Cardiac fibroblast (primary cell): Measurements from ENCODE around the gene PGM2L1.

Experiments used
- DNase-seq, 2 donors: peaks; one replicate each; pipeline versions ENCODE4 v3.0.0 to v3.0.0-alpha.2; 2010; ENCODE audit warnings: low read depth in 2 of 2
- H3K4me3 ChIP-seq, 2 donors: replicated peaks in 1 of 2; 1 replicate in 1 of 2; 2 replicates in 1 of 2; pipeline ENCODE4 v1.5.1; 2011; ENCODE audit warnings: low read depth in 2 of 2, low read length in 2 of 2, mild to moderate bottlenecking in 2 of 2, moderate library complexity in 1 of 2
- CTCF ChIP-seq: IDR thresholded peaks from one replicate; pipeline ENCODE4 v1.5.1; 2011; ENCODE audit warnings: low read depth, mild to moderate bottlenecking, low read length, inconsistent platforms

The PGM2L1 gene

GRCh38 chr11:74284466-74284865 is 113.8 kb downstream of the PGM2L1 start:
- H3K4me3 ChIP-seq, result no peak overlapping the region
- DNase-seq, result no peak
- no peak for TF ChIP-seq CTCF

GRCh38 chr11:74283580-74284180 is 114.6 kb downstream of the PGM2L1 start:
- peak in 1 of 2 donors; percentile 22 for DNase-seq
- H3K4me3 ChIP-seq, result no peak overlapping the region
- no peak for TF ChIP-seq CTCF

GRCh38 chr11:74282914-74283371 is 115.3 kb downstream of the PGM2L1 start:
- no peak for TF ChIP-seq CTCF
- no peak overlapping the region for H3K4me3 ChIP-seq
- peak; percentile 41 to 43 for DNase-seq

- H3K4me3 ChIP-seq, result no peak overlapping the region
- no peak for TF ChIP-seq CTCF
- DNase-seq, result no peak
Observed at GRCh38 chr11:74282421-74282820, 115.8 kb downstream of the PGM2L1 start.

GRCh38 chr11:74280494-74280893 is 117.7 kb downstream of the PGM2L1 start:
- DNase-seq, result no peak
- TF ChIP-seq CTCF, result no peak
- H3K4me3 ChIP-seq, result no peak overlapping the region
